HCT116 (cell line): Measurements from ENCODE around the gene CGB5. TPM values are rescaled to one million over a fixed set of nuclear protein-coding genes. Genes with fewer than 3 reads are reported as not detected.
"Not testable (repeated sequence)": the region's sequence is repeated elsewhere in the genome, so short reads cannot be mapped to it uniquely, and the experiment has no call there.

Source experiments
- ATAC-seq: fragments of 200-7000 bp; cut with Tn5 transposase; 2 replicates; pipeline ENCODE4 v1.9.1; 2020; ENCODE audit warnings: mild to moderate bottlenecking, moderate library complexity
- Bru-seq: library from RNA; stranded (reverse); fragments of 400-500 nt; gene quantifications from one replicate; lab custom pipeline; 2021; lab: Mats Ljungman, UMichigan
- BruChase-seq, 2 experiments: library from RNA; stranded (reverse); fragments of 400-500 nt; gene quantifications; one replicate each; lab custom pipeline; 2021; lab: Mats Ljungman, UMichigan
- BruUV-seq: library from RNA; stranded (reverse); fragments of 400-500 nt; replicated peaks from 2 replicates; lab custom pipeline; 2021; lab: Mats Ljungman, UMichigan
- CTCF ChIA-PET: fragments of 300-600 bp; sonication (Branson Sonifier 250); formaldehyde crosslinking; loops from one replicate; lab custom pipeline; 2021; ENCODE audit warnings: antibody characterized with exemption; lab: Charles Lee
- POLR2A ChIA-PET: fragments of 300-600, 350-600 bp; sonication (Branson Sonifier 250); formaldehyde crosslinking; loops from one replicate; lab custom pipeline; 2021; ENCODE audit warnings: antibody characterized with exemption; lab: Charles Lee
- RAD21 ChIA-PET, 2 experiments: fragments of 300-600 bp; sonication (Branson Sonifier 250); formaldehyde crosslinking; loops; one replicate each; lab custom pipeline; 2023; ENCODE audit warnings: low total read pairs in 2 of 2; ENCODE audit not compliant: uncharacterized antibody in 2 of 2, unreplicated experiment in 2 of 2, low non-redundant PET in 1 of 2; lab: Charles Lee
- DNase-seq: peaks from one replicate; pipeline ENCODE4 v3.0.0-alpha.2; 2010; ENCODE audit warnings: low read depth, low spot score
- H2AFZ ChIP-seq: fragments of 200-600 bp; shearing (Covaris generic), sonication (generic); 2 replicates; pipeline ENCODE4 v1.6.1; 2017; ENCODE audit warnings: low read depth, mixed run types, mixed read lengths, antibody characterized with exemption, low read length; ENCODE audit not compliant: poor library complexity, severe bottlenecking
- H3K27ac ChIP-seq: 2 replicates; pipeline ENCODE4 v1.5.1; 2012; ENCODE audit warnings: low read depth, low read length
- H3K27me3 ChIP-seq: fragments of 200-600 bp; sonication (generic); 2 replicates; pipeline ENCODE4 v1.6.1; 2016; ENCODE audit warnings: mixed run types, low read length, mixed read lengths; ENCODE audit not compliant: insufficient read depth
- H3K36me3 ChIP-seq, 2 experiments: fragments of 200-500 bp in 1 of 2; fragments of 200-600 bp in 1 of 2; sonication (Bioruptor generic) in 1 of 2; sonication (generic) in 1 of 2; 2 replicates each; pipeline versions ENCODE4 v1.5.1 to v1.6.1; 2014 to 2016; ENCODE audit warnings: low read length in 2 of 2, inconsistent platforms in 1 of 2, mixed read lengths in 1 of 2, mixed run types in 1 of 2; ENCODE audit not compliant: insufficient read depth in 2 of 2, control insufficient read depth in 1 of 2
- H3K4me1 ChIP-seq, 2 experiments: fragments of 200-600 bp in 1 of 2; sonication (generic) in 1 of 2; 2 replicates each; pipeline versions ENCODE4 v1.5.1 to v1.6.1; 2012 to 2017; ENCODE audit warnings: low read length in 2 of 2, inconsistent platforms in 1 of 2, mild to moderate bottlenecking in 1 of 2, mixed read lengths in 1 of 2, mixed run types in 1 of 2, moderate library complexity in 1 of 2; ENCODE audit not compliant: insufficient read depth in 2 of 2, control insufficient read depth in 1 of 2
- H3K4me2 ChIP-seq: fragments of 200-600 bp; sonication (generic); 2 replicates; pipeline ENCODE4 v1.6.1; 2017; ENCODE audit warnings: mixed run types, low read length, mixed read lengths
- H3K4me3 ChIP-seq, 2 experiments: fragments of 200-600 bp in 1 of 2; sonication (generic) in 1 of 2; replicated peaks in 1 of 2; 2 replicates each; pipeline ENCODE4 v1.5.1; 2011 to 2016; ENCODE audit warnings: low read length in 2 of 2, control low read depth in 1 of 2, low read depth in 1 of 2, mild to moderate bottlenecking in 1 of 2, mixed read lengths in 1 of 2, mixed run types in 1 of 2
- H3K79me2 ChIP-seq: fragments of 200-600 bp; sonication (generic); 2 replicates; pipeline ENCODE4 v1.6.1; 2017; ENCODE audit warnings: mild to moderate bottlenecking, mixed run types, low read length, moderate library complexity, mixed read lengths; ENCODE audit not compliant: insufficient read depth
- H3K9ac ChIP-seq: fragments of 200-600 bp; sonication (generic); 2 replicates; pipeline ENCODE4 v1.6.1; 2016; ENCODE audit warnings: low read length, mixed read lengths
- H3K9me2 ChIP-seq: fragments of 200-600 bp; sonication (generic), shearing (Covaris generic); 2 replicates; pipeline ENCODE4 v1.6.1; 2017; ENCODE audit warnings: mixed run types, mild to moderate bottlenecking, moderate library complexity; ENCODE audit not compliant: insufficient read depth
- H3K9me3 ChIP-seq, 2 experiments: fragments of 200-500 bp in 1 of 2; fragments of 200-600 bp in 1 of 2; sonication (Bioruptor generic) in 1 of 2; sonication (generic) in 1 of 2; 2 replicates each; pipeline ENCODE4 v1.6.1; 2014 to 2017; ENCODE audit warnings: low read length in 2 of 2, mixed read lengths in 2 of 2, inconsistent platforms in 1 of 2, low read depth in 1 of 2, mild to moderate bottlenecking in 1 of 2, mixed run types in 1 of 2, moderate library complexity in 1 of 2; ENCODE audit not compliant: control insufficient read depth in 1 of 2, insufficient read depth in 1 of 2
- H4K20me1 ChIP-seq: fragments of 200-600 bp; sonication (generic), shearing (Covaris generic); 2 replicates; pipeline ENCODE4 v1.6.1; 2017; ENCODE audit warnings: mixed run types, mild to moderate bottlenecking, moderate library complexity; ENCODE audit not compliant: insufficient read depth
- CBX3 ChIP-seq: IDR thresholded peaks from 2 replicates; pipeline ENCODE4 v1.6.1; 2012; ENCODE audit warnings: low read depth
- CEBPB ChIP-seq: IDR thresholded peaks from 2 replicates; pipeline ENCODE4 v1.6.1; 2012; ENCODE audit warnings: low read depth
- CTCF ChIP-seq, 3 experiments: fragments of 200-600 bp in 1 of 3; sonication (generic) in 1 of 3; IDR thresholded peaks in 2 of 3; conservative IDR thresholded peaks in 1 of 3; 2 replicates each; pipeline ENCODE4 v1.5.1; 2012 to 2017; ENCODE audit warnings: low read depth in 2 of 3, low read length in 2 of 3, antibody characterized with exemption in 1 of 3, borderline replicate concordance in 1 of 3, control low read depth in 1 of 3, mild to moderate bottlenecking in 1 of 3, mixed read lengths in 1 of 3, mixed run types in 1 of 3, moderate library complexity in 1 of 3; ENCODE audit not compliant: insufficient read depth in 1 of 3
- EZH2 ChIP-seq: fragments of 200-600 bp; sonication (generic); IDR thresholded peaks from 2 replicates; pipeline ENCODE4 v1.6.1; 2017; ENCODE audit warnings: antibody characterized with exemption, mixed run types
- FOSL1 ChIP-seq: IDR thresholded peaks from 2 replicates; pipeline ENCODE4 v1.6.1; 2012; ENCODE audit warnings: low read depth
- MAX ChIP-seq: IDR thresholded peaks from 2 replicates; pipeline ENCODE4 v1.6.1; 2012
- POLR2A ChIP-seq: IDR thresholded peaks from 2 replicates; pipeline ENCODE4 v1.7.0; 2011; ENCODE audit warnings: borderline replicate concordance; ENCODE audit not compliant: insufficient read depth, insufficient read length; ENCODE audit errors: extremely low read depth
- POLR2AphosphoS5 ChIP-seq: IDR thresholded peaks from 2 replicates; pipeline ENCODE4 v1.6.1; 2011; ENCODE audit warnings: mild to moderate bottlenecking, low read depth, low read length, moderate library complexity
- REST ChIP-seq: IDR thresholded peaks from 2 replicates; pipeline ENCODE4 v1.6.1; 2012; ENCODE audit warnings: low read depth
- YY1 ChIP-seq: IDR thresholded peaks from 2 replicates; pipeline ENCODE4 v1.6.1; 2011; ENCODE audit warnings: low read length, low read depth, moderate library complexity, mild to moderate bottlenecking; ENCODE audit not compliant: insufficient replicate concordance; ENCODE audit errors: extremely low read depth
- ZNF274 ChIP-seq: fragments of 200-500 bp; sonication (Bioruptor generic); IDR thresholded peaks from 2 replicates; pipeline ENCODE4 v1.6.1; 2014; ENCODE audit warnings: mild to moderate bottlenecking, low read depth, low read length, inconsistent platforms
- intact Hi-C: fragments of 100-400 bp; cut with micrococcal nuclease; formaldehyde crosslinking; loops from 2 replicates; pipeline ENCODE4 v1.10.0; 2022
- long read RNA-seq: library from polyadenylated mRNA; unstranded; transcript quantifications from one replicate; pipeline ENCODE4 v2.0.0, GENCODE V29; 2021; ENCODE audit not compliant: unreplicated experiment
- polyA plus RNA-seq: library from polyadenylated mRNA; unstranded; fragments of >200 nt; gene quantifications from 2 replicates; pipeline ENCODE4 v1.2.1, GENCODE V29; 2012; ENCODE audit warnings: missing spikeins
- total RNA-seq: library from RNA; stranded (reverse); gene quantifications from one replicate; pipeline ENCODE4 v1.2.1, GENCODE V29; 2021; ENCODE audit not compliant: unreplicated experiment

Gene CGB5
- not detected for total RNA-seq
- 0.99 and 1.8 TPM in 2 replicates for polyA plus RNA-seq
- not detected for Bru-seq, nascent RNA
- percentile 25 among the genes with signal in this experiment for BruChase-seq, experiment 1, labeled RNA remaining after a 6-hour chase
- percentile 6 among the genes with signal in this experiment for BruChase-seq, experiment 2, labeled RNA remaining after a 2-hour chase
- long read RNA-seq = 0 reads

GRCh38 chr19:49043548-49043947 is at the start of gene CGB5:
TSS of gene CGB5 (plus strand) at chr19:49043848. CDS start at chr19:49044210, 362 bp downstream.
- H2AFZ ChIP-seq, BruUV-seq, CTCF ChIA-PET, H3K9ac ChIP-seq, H3K36me3 ChIP-seq, H3K9me2 ChIP-seq, H3K9me3 ChIP-seq, DNase-seq, ATAC-seq, POLR2A ChIA-PET, H4K20me1 ChIP-seq, RAD21 ChIA-PET, H3K4me3 ChIP-seq, H3K27me3 ChIP-seq, intact Hi-C loops, H3K79me2 ChIP-seq: not testable (repeated sequence)
- peak within 1 kb of the TSS; percentile 31; the same call in 1 of the 2 replicates for H3K27ac ChIP-seq
- H3K4me2 ChIP-seq = peak within 1 kb of the TSS; percentile 70
- H3K4me1 ChIP-seq = peaks cover 19 to 38% of the 10 kb centered on the region in 2 experiments

GRCh38 chr19:48994035-48994386 is 49.6 kb upstream of the CGB5 start:
- peaks cover 6 to 8% of the 10 kb centered on the region in 2 experiments; a peak in 2 of 4 replicates for H3K36me3 ChIP-seq
- POLR2A ChIA-PET = interaction anchor here (0.6 to 3.1 kb wide), 19 partner anchors 11 to 623 kb away, joined by 3 to 17 read pairs (median 6); partner anchors contain the start of genes DHDH, FTL, RPL18 and SPHK2
- no peaks in the 10 kb centered on the region for H3K9me2 ChIP-seq
- peak overlapping the region; percentile 75 for H3K27ac ChIP-seq
- peak overlapping the region; percentile 92 for H3K4me2 ChIP-seq
- CTCF ChIA-PET = interaction anchor here (0.8 to 2.5 kb wide), 30 partner anchors 10 to 385 kb away, joined by 3 to 44 read pairs (median 5); partner anchors contain the start of genes CGB2, CGB7, LHB and LIN7B
- ATAC-seq (no peak), DNase-seq (no peak)
- intact Hi-C loops = no loop called here
- H4K20me1 ChIP-seq = peaks cover 14% of the 10 kb centered on the region; the same call in 1 of the 2 replicates
- no peaks in the 10 kb centered on the region for H3K9me3 ChIP-seq
- RAD21 ChIA-PET = interaction anchor here in 1 of 2 experiments (0.6 kb wide), 2 partner anchors 20 to 682 kb away, joined by 4 to 5 read pairs; no protein-coding TSS in a partner anchor
- peak overlapping the region; percentile 90 for H3K9ac ChIP-seq
- peak overlapping the region; percentile 75 to 77 for H3K4me3 ChIP-seq
- TF ChIP-seq CEBPB = no peak
- TF ChIP-seq YY1 = no peak
- TF ChIP-seq CTCF (IDR thresholded peaks at IDR 0.05 in 2 of 3, conservative IDR thresholded peaks at IDR 0.05 in 1 of 3; ENCODE audit: borderline replicate concordance in 1 of 3, insufficient read depth in 1 of 3, low read depth in 2 of 3, low read length in 2 of 3) = no peak
- no peak for TF ChIP-seq MAX
- no peak for TF ChIP-seq REST
- no peak for TF ChIP-seq CBX3
- TF ChIP-seq ZNF274 = no peak
- TF ChIP-seq POLR2A = no peak
- TF ChIP-seq FOSL1 = no peak
- TF ChIP-seq EZH2 = no peak
- TF ChIP-seq POLR2AphosphoS5 = no peak
- H3K79me2 ChIP-seq = peaks cover 79% of the 10 kb centered on the region
- H2AFZ ChIP-seq = no peak overlapping the region
- H3K4me1 ChIP-seq = peaks cover 15 to 34% of the 10 kb centered on the region in 2 experiments
- H3K27me3 ChIP-seq = no peaks in the 10 kb centered on the region
- BruUV-seq = TSS peak; percentile 80
